ENCODE data around the gene BATF2. TPM values are rescaled to one million over a fixed set of nuclear protein-coding genes. Genes with fewer than 3 reads are reported as not detected.

BATF2 gene
- total RNA-seq, 1 experiment from 2014 or later: 0.72 TPM

GRCh38 chr11:64974124-64974523, 22.6 kb downstream of the BATF2 start:
- peaks cover 10% of the 10 kb centered on the region for H3K27me3 Mint-ChIP-seq (ENCODE audit: low read depth)
- Histone ChIP-seq H3K4ac (ENCODE audit: low read depth, low read length) (no peak overlapping the region), H3T11ph (ENCODE audit: low read length) (no peak overlapping the region)

More at GRCh38 chr11:64974124-64974523, 22.6 kb downstream of the BATF2 start:
- Histone ChIP-seq H2BK15ac (ENCODE audit: low read depth, low read length) (no peak overlapping the region), H4K5ac (ENCODE audit: insufficient read length, low read depth, low read length) (no peak overlapping the region), H4K91ac (ENCODE audit: insufficient read length, low read depth, low read length) (no peak overlapping the region), H2AFZ (ENCODE audit: low read length) (no peak overlapping the region), H3K23ac (ENCODE audit: insufficient read length, low read depth, low read length) (no peak overlapping the region), H3K23me2 (ENCODE audit: insufficient read length, low read depth, low read length, poor library complexity, severe bottlenecking) (no peaks in the 10 kb centered on the region), H3K27ac (ENCODE audit: insufficient read length, low read depth, low read length) (no peak overlapping the region), H3K79me1 (ENCODE audit: insufficient read depth, low read depth, low read length, poor library complexity, severe bottlenecking) (no peaks in the 10 kb centered on the region), H4K20me1 (ENCODE audit: control insufficient read depth, insufficient read depth, insufficient read length) (no peaks in the 10 kb centered on the region), H3K18ac (ENCODE audit: insufficient read length, low read depth, low read length) (no peak overlapping the region), H3K79me2 (ENCODE audit: insufficient read depth, low read length) (no peaks in the 10 kb centered on the region), H2BK5ac (ENCODE audit: insufficient read length, low read length) (no peak overlapping the region), H3K9me3 (ENCODE audit: control insufficient read depth, low read depth, low read length) (no peaks in the 10 kb centered on the region), H4K8ac (replicated peaks; ENCODE audit: insufficient read length, low read depth, low read length) (no peak overlapping the region), H3K9ac (ENCODE audit: extremely low read depth, insufficient read length, low read length) (no peak overlapping the region), H3K27me3 (ENCODE audit: insufficient read depth, low read length) (no peaks in the 10 kb centered on the region), H3K4me2 (ENCODE audit: insufficient read depth, insufficient read length, low read length) (no peak overlapping the region), H2BK20ac (ENCODE audit: low read depth, low read length, poor library complexity, severe bottlenecking) (no peak overlapping the region), H2AK5ac (ENCODE audit: insufficient read length, low read length) (no peak overlapping the region), H2BK120ac (ENCODE audit: low read depth, low read length, poor library complexity, severe bottlenecking) (no peak overlapping the region), H2BK12ac (ENCODE audit: insufficient read length, low read depth, low read length) (no peak overlapping the region), H3K56ac (ENCODE audit: insufficient read length, low read depth, low read length) (no peak overlapping the region), H3K14ac (ENCODE audit: insufficient read depth, low read length) (no peak overlapping the region), H3K4me1 (ENCODE audit: insufficient read depth, low read length) (no peaks in the 10 kb centered on the region)
- no peak overlapping the region for H3K4me3 Mint-ChIP-seq
- H3K27ac Mint-ChIP-seq: no peak overlapping the region; a peak in 1 of 7 replicates
- H3K4me1 Mint-ChIP-seq: peaks cover 0 to 5% of the 10 kb centered on the region in 2 experiments; a peak in 1 of 4 replicates
- DNase-seq: no peak
- TF ChIP-seq CTCF (conservative IDR thresholded peaks at IDR 0.05): no peak
- H3K9me3 Mint-ChIP-seq: peaks cover 0 to 3% of the 10 kb centered on the region in 2 experiments; a peak in 1 of 5 replicates
- WGBS (ENCODE audit: extremely low coverage, insufficient read length, low lambda C conversion rate): no CpG with 5 or more reads among the region's 5 CpGs
- H3K36me3 Mint-ChIP-seq (ENCODE audit: insufficient read depth in 1 of 3, low read depth in 3 of 3): no peaks in the 10 kb centered on the region

Measured in H9 (cell line).